22Rv1 (cell line): ENCODE data around the gene GARS1.

Source experiments
- CTCF ChIP-seq: fragments of 450-650 bp; IDR thresholded peaks from 2 replicates; pipeline ENCODE4 v1.5.1; 2017; ENCODE audit warnings: mild to moderate bottlenecking
- ZFX ChIP-seq: fragments of 450-650 bp; IDR thresholded peaks from 2 replicates; pipeline ENCODE4 v1.6.1; 2017; ENCODE audit warnings: antibody characterized with exemption, borderline replicate concordance

- TF ChIP-seq CTCF (no peak), ZFX (no peak)
Measured at GRCh38 chr7:30556840-30557239, 37.8 kb upstream of the GARS1 start.
